ENCODE results near the gene FNDC1.

- TF ChIP-seq IRF9 (CRISPR knock-in tag; IDR thresholded peaks at IDR 0.05; ENCODE audit: borderline replicate concordance) (no peak), FOXP1 (IDR thresholded peaks at IDR 0.05) (no peak), FOXP1 (CRISPR knock-in tag; IDR thresholded peaks at IDR 0.05) (no peak), POLR2AphosphoS5 (IDR thresholded peaks at IDR 0.05; ENCODE audit: low read depth, low read length) (no peak), FIP1L1 (IDR thresholded peaks at IDR 0.05; ENCODE audit: borderline replicate concordance, insufficient read depth, low read depth, low read length) (no peak), CTCF (CRISPR knock-in tag; IDR thresholded peaks at IDR 0.05) (no peak), REST (IDR thresholded peaks at IDR 0.05; ENCODE audit: borderline replicate concordance in 1 of 2, low read depth in 1 of 2, low read length in 2 of 2) (no peak), ZNF260 (CRISPR knock-in tag; IDR thresholded peaks at IDR 0.05; ENCODE audit: borderline replicate concordance, low read depth) (no peak), RFX5 (IDR thresholded peaks at IDR 0.05; ENCODE audit: low read depth, low read length) (no peak)
Observed at GRCh38 chr6:159271257-159271656, 102.1 kb downstream of the FNDC1 start.
